CD4-positive, alpha-beta T cell (primary cell): Measurements from ENCODE around the gene PARD3B. TPM values are rescaled to one million over a fixed set of nuclear protein-coding genes. Genes with fewer than 3 reads are reported as not detected.

Experiments
- ATAC-seq: fragments of 200-7000 bp; cut with Tn5 transposase; one replicate; pipeline ENCODE4 v1.10.0; 2022; ENCODE audit warnings: mild to moderate bottlenecking; ENCODE audit not compliant: poor library complexity
- CTCF ChIA-PET: fragments of 350-600 bp; sonication (Branson Sonifier 250); formaldehyde crosslinking; loops from one replicate; lab custom pipeline; 2021; ENCODE audit warnings: antibody characterized with exemption, inconsistent platforms; lab: Charles Lee
- POLR2A ChIA-PET: fragments of 350-600 bp; sonication (Branson Sonifier 250); formaldehyde crosslinking; loops from one replicate; lab custom pipeline; 2021; ENCODE audit warnings: antibody characterized with exemption, inconsistent platforms; lab: Charles Lee
- DNase-seq, 14 experiments: peaks; one replicate each; pipeline ENCODE4 v3.0.0-alpha.2; 2013 to 2020; ENCODE audit warnings: mixed read lengths in 2 of 14
- H3K27ac ChIP-seq, 2 donors: one replicate each; pipeline versions ENCODE4 v1.5.1 to v1.7.0; 2013; ENCODE audit warnings: low read length in 2 of 2, low read depth in 1 of 2, mild to moderate bottlenecking in 1 of 2
- H3K27me3 ChIP-seq, 2 experiments: 1 replicate in 1 of 2; 2 replicates in 1 of 2; pipeline versions ENCODE4 v1.6.1 to v1.7.0; 2013; ENCODE audit warnings: low read length in 2 of 2, control low read depth in 1 of 2, mild to moderate bottlenecking in 1 of 2, moderate library complexity in 1 of 2; ENCODE audit not compliant: insufficient read depth in 2 of 2, control insufficient read depth in 1 of 2
- H3K36me3 ChIP-seq: one replicate; pipeline ENCODE4 v1.6.1; 2013; ENCODE audit warnings: low read length, control low read depth; ENCODE audit not compliant: insufficient read depth
- H3K4me1 ChIP-seq: one replicate; pipeline ENCODE4 v1.6.1; 2013; ENCODE audit warnings: low read length, control low read depth; ENCODE audit not compliant: insufficient read depth
- H3K4me3 ChIP-seq: one replicate; pipeline ENCODE4 v1.5.1; 2013; ENCODE audit warnings: mild to moderate bottlenecking, low read length, moderate library complexity
- H3K9me3 ChIP-seq, 2 experiments: 1 replicate in 1 of 2; 2 replicates in 1 of 2; pipeline versions ENCODE4 v1.6.1 to v1.7.0; 2013; ENCODE audit warnings: low read length in 2 of 2, mild to moderate bottlenecking in 2 of 2, control low read depth in 1 of 2, moderate library complexity in 1 of 2; ENCODE audit not compliant: control insufficient read depth in 1 of 2, insufficient read depth in 1 of 2
- H3K27ac Mint-ChIP-seq: one replicate; pipeline ENCODE4 v1.8.0; 2020; ENCODE audit warnings: mixed read lengths
- H3K27me3 Mint-ChIP-seq: one replicate; pipeline ENCODE4 v1.8.0; 2021; ENCODE audit warnings: mixed read lengths
- H3K36me3 Mint-ChIP-seq: one replicate; pipeline ENCODE4 v1.8.0; 2021; ENCODE audit warnings: low read depth, mixed read lengths
- H3K4me1 Mint-ChIP-seq: one replicate; pipeline ENCODE4 v1.8.0; 2021; ENCODE audit warnings: low read depth, mixed read lengths
- H3K4me3 Mint-ChIP-seq: one replicate; pipeline ENCODE4 v1.8.0; 2020; ENCODE audit warnings: mild to moderate bottlenecking, mixed read lengths
- H3K9me3 Mint-ChIP-seq: one replicate; pipeline ENCODE4 v1.8.0; 2020; ENCODE audit warnings: mixed read lengths
- CTCF ChIP-seq: fragments of 200-600 bp; IDR thresholded peaks from one replicate; pipeline ENCODE4 v1.8.0; 2022; ENCODE audit warnings: antibody characterized with exemption, mild to moderate bottlenecking
- intact Hi-C, 2 experiments: fragments of 100-400 bp; cut with DNase I in 1 of 2; cut with micrococcal nuclease in 1 of 2; formaldehyde crosslinking; loops; one replicate each; pipeline versions ENCODE4 v1.15.1 to v1.9.0; 2023 to 2025; cut with DNase I, micrococcal nuclease
- total RNA-seq, 174 experiments: library from RNA in 2 of 174; stranded (reverse) in 2 of 174; gene quantifications; one replicate each; pipeline ENCODE4 v1.2.3 and lab custom pipeline; 2021 to 2026

The PARD3B gene
- total RNA-seq, 2 experiments from 2014 or later: 0.87 to 1.9 TPM

- H3K4me3 Mint-ChIP-seq: no peak overlapping the region
- H3K36me3 ChIP-seq: no peaks in the 10 kb centered on the region
- peaks cover 20% of the 10 kb centered on the region for H3K4me1 Mint-ChIP-seq
- no peaks in the 10 kb centered on the region for H3K27me3 Mint-ChIP-seq
- H3K36me3 Mint-ChIP-seq: no peaks in the 10 kb centered on the region
- TF ChIP-seq CTCF: no peak
- H3K9me3 ChIP-seq: no peaks in the 10 kb centered on the region
- CTCF ChIA-PET: no interaction called here
- no peak for DNase-seq
- no peak overlapping the region for H3K27ac Mint-ChIP-seq
- H3K4me3 ChIP-seq: no peak overlapping the region
- intact Hi-C loops: no loop called here
- POLR2A ChIA-PET: no interaction called here
- peaks cover 11% of the 10 kb centered on the region for H3K4me1 ChIP-seq
- H3K27me3 ChIP-seq: no peaks in the 10 kb centered on the region
- no peaks in the 10 kb centered on the region for H3K9me3 Mint-ChIP-seq
- H3K27ac ChIP-seq: no peak overlapping the region
- no peak for ATAC-seq
These were observed 1112.3 kb downstream of the PARD3B start for GRCh38 chr2:205657579-205657978.

GRCh38 chr2:205658068-205658467 lies 1112.8 kb downstream of the PARD3B start:
- H3K9me3 Mint-ChIP-seq: no peaks in the 10 kb centered on the region
- no peak for ATAC-seq
- ChIA-PET POLR2A (no interaction called here), CTCF (no interaction called here)
- no peak for DNase-seq
- no peak overlapping the region for H3K27ac ChIP-seq
- no peak overlapping the region for H3K4me3 Mint-ChIP-seq
- H3K9me3 ChIP-seq: no peaks in the 10 kb centered on the region
- TF ChIP-seq CTCF: no peak
- no peaks in the 10 kb centered on the region for H3K36me3 ChIP-seq
- H3K4me1 ChIP-seq: peaks cover 11% of the 10 kb centered on the region
- H3K27me3 ChIP-seq: no peaks in the 10 kb centered on the region
- H3K4me3 ChIP-seq: no peak overlapping the region
- peaks cover 20% of the 10 kb centered on the region for H3K4me1 Mint-ChIP-seq
- no peaks in the 10 kb centered on the region for H3K27me3 Mint-ChIP-seq
- intact Hi-C loops: no loop called here
- H3K27ac Mint-ChIP-seq: no peak overlapping the region
- no peaks in the 10 kb centered on the region for H3K36me3 Mint-ChIP-seq

- H3K27me3 ChIP-seq: no peaks in the 10 kb centered on the region
- CTCF ChIA-PET: no interaction called here
- no peak overlapping the region for H3K4me3 ChIP-seq
- no peak for ATAC-seq
- no peak overlapping the region for H3K27ac ChIP-seq
- intact Hi-C loops: no loop called here
- no peaks in the 10 kb centered on the region for H3K9me3 ChIP-seq
- Mint-ChIP-seq H3K27me3 (no peaks in the 10 kb centered on the region), H3K9me3 (no peaks in the 10 kb centered on the region), H3K36me3 (no peaks in the 10 kb centered on the region), H3K27ac (no peak overlapping the region), H3K4me3 (no peak overlapping the region), H3K4me1 (peaks cover 20% of the 10 kb centered on the region)
- POLR2A ChIA-PET: no interaction called here
- TF ChIP-seq CTCF: no peak
- peaks cover 11% of the 10 kb centered on the region for H3K4me1 ChIP-seq
- no peaks in the 10 kb centered on the region for H3K36me3 ChIP-seq
- no peak for DNase-seq
These were observed 1113.3 kb downstream of the PARD3B start for GRCh38 chr2:205658572-205658971.
